GM19238 (cell line): ENCODE data around the gene PBX4.
"Not testable (repeated sequence)": the region's sequence is repeated elsewhere in the genome, so short reads cannot be mapped to it uniquely, and the experiment has no call there.

Source experiments
- DNase-seq: peaks from one replicate; pipeline ENCODE4 v3.0.0; 2011; ENCODE audit warnings: low spot score; ENCODE audit not compliant: insufficient read length

PBX4 gene

DNA sequence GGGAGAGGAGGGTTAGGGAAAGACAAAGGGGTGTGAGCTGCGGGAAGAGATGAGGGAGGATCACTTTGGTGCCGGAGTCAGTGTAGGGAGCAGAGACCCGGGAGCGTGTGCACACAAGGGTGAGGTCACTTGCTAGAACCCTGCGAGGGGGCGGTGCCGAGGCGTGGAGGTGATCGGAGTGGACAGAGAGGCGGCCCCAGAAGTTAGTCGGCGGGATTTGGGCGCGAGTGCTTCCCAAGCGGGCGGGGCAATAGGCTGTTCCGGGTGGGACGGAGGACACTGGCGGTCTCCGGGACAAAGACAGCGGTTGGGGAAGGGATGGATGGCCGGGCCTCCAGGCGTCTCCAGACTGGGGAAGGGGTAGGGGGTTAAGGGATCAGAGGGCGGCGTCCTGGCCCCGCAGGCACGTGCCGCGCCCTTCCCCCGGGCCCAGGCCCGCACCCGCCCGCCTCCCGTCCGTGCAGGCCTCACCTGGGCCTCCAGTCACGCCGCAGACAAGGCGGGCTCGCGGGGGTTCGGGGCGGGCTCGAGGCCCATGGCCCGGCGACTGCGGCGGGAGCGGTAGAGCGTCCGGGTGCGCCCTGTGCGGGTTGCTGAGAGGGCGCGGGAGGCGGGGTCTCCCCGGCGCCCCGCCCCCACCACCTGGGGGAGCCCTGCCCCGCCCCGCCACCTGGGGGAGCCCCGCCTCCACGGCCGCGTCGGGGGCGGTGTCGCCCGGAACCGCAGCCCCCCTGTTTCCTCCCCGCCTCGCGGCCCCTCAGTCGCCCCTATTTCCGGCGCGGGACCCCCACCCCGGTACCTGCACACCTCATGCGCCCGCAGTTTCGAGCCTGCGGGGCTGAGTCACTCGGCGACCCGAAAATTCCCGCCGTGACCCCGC is 9.4 kb upstream of the PBX4 start, which contains the start of gene LPAR2:
Gene LPAR2, minus strand, starts transcription at position 600 of the 880 bp plus-strand sequence. CDS start 945 bp downstream, outside the sequence.
- DNase-seq: peak; percentile 93

DNA sequence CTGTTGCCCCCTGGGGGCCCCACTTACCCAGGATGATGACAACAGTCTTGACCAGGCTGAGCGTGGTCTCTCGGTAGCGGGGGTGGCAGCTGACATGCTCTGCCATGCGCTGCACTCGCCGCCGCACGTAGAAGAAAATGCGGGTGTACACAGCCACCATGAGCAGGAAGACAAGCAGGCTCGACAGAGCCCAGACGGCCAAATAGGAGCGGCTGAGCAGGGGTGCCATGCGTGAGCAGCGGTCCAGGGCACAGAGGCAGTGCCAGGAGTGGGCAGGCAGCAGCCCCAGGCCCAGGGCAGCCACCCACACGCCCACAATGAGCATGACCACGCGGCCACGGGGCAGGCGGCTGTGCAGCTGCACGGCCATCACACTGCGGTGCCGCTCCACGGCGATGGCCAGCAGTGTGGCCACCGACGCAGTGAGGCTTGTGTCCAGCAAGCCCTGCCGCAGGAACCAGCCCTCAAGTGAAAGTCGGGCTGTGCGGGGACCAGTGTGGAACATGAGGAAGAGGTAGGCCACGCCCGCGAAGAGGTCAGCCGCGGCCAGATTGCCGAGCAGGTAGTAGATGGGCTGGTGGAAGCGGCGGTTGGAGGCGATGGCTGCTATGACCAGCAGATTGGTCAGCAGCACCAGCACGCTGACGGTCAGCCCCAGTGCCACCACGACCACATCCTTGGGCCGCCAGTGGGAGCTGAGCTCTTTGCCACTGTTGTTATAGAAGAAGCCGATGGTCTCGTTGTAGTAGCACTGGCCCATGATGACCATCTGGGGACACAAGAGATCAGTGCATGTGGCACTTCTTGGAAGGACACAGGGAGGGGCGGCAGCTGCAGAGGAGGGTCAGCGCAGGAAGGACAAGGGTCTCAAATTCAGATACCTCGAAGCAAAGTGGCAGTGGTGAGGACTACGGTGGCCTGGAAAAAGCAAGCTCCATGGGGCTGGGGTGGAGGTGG is 8.3 kb upstream of the PBX4 start:
- DNase-seq: no peak

- DNase-seq: no peak
Measured at GRCh38 chr19:19624032-19624570, 5.6 kb upstream of the PBX4 start.

- DNase-seq: no peak
Measured at GRCh38 chr19:19623383-19623782, 4.9 kb upstream of the PBX4 start.

GRCh38 chr19:19619849-19620210 is 1.3 kb upstream of the PBX4 start:
- no peak for DNase-seq

GRCh38 chr19:19619181-19619848 is 828 bp upstream of the PBX4 start:
- DNase-seq: no peak

GRCh38 chr19:19615086-19615485 is 3.4 kb downstream of the PBX4 start:
- DNase-seq: no peak

DNA sequence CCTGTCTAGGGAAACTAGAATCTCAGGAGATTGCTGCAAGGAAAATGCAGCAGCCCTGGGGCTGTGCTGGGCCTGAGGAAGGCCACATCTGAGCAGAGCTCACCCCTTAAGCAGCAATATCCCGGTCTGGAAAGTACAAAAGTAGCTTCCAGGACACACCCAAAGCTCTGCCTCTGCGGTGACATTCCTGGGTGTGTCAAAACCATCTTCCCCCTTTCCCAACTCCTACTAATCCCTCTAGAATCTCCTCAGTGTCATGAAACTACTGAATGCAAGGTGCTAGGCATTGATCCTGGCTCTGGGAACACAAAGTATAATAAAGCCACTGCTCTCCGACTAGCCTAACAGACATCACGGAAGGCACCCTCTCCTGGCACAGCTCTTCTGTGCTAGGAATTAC is 5.0 kb downstream of the PBX4 start:
- DNase-seq: no peak

DNA sequence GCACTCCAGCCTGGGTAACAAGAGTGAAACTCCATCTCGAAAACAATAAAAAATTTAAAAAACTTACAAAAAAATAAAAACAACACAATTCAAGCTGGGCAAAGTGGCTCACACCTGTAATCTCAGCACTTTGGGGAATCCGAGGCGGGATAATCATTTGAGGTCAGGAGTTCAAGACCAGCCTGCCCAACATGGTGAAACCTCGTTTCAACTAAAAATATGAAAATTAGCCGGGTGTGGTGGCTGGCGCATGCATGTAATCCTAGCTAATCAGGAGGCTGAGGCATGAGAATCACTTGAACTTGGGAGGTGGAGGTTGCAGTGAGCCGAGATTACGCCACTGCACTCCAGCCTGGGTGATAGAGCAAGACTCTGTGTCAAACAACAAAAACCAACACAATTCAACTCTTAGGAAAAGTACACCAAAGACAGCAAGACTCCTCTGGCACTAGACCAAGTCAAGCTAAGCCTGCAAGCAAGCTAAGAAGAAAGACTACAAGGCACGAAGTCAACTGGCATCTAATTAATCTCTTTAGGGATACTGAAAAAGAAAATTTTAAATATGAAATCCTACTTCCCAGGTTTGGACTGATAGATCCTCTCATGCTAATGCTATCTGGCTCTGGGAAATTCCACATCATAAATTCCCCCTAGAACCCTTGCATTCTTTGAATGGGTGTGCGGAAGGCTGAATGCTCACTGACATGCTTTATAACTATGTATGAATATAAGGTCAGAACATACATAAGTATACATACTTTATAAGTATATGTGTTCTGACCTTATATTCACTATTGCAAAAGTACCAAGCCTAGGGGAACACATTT is 7.9 kb downstream of the PBX4 start:
- DNase-seq: no peak

GRCh38 chr19:19606686-19607085 is 11.8 kb downstream of the PBX4 start:
- DNase-seq: not testable (repeated sequence)

- DNase-seq: no peak
Measured at GRCh38 chr19:19606021-19606420, 12.5 kb downstream of the PBX4 start.

GRCh38 chr19:19602713-19603324 is 15.7 kb downstream of the PBX4 start:
- no peak for DNase-seq

DNA sequence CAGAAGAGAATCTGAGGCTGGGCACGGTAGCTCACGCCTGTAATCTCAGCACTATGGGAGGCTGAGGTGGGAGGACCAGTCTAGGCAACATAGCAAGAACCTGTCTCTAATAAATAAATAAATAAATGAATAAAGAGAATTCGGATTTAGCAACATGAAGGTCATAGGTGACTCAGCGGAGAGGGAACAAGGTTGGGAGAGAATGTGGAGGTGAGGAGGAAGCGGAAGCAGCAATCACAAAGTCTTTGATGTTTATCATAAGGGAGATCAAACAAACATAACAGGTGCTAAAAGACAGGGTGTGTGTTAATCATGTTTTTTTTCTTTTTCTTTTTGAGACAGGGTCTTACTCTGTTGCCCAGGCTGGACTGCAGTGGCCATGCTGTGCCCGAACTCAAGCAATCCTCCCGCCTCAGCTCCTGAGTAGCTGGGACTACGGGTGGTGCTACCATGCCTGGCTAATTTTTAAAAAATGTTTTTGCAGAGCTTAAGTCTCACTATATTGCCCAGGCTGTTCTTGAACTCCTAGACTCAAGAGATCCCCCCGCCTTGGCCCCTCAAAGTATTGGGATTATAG is 16.3 kb downstream of the PBX4 start:
- DNase-seq: no peak

DNA sequence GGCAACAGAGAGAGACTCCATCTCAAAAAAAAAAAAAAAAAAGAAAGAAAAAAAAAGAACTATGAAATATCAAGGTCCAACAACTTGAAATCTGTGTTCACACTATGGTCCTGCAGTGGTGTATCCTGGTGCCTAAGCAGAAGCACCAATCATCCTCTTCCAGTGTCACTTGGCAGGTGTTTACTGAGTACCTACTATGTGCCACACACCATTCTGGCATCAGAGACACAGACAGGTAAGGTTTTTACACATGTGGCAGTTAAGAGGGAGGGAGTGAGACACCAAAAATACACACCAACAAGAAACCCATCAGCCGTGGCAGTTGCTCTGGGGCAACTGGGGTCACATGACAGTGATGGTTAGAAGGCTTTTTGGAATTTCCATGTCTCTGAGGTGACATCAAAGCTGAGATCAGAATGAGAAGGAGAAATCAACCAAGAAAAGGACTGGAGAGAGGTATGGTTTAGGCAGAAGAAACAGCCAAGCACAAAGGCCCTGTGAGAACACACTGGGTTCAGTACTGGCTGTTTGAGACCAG is 17.6 kb downstream of the PBX4 start:
- DNase-seq: no peak

GRCh38 chr19:19598728-19599451 is 19.6 kb downstream of the PBX4 start:
- not testable (repeated sequence) for DNase-seq

DNA sequence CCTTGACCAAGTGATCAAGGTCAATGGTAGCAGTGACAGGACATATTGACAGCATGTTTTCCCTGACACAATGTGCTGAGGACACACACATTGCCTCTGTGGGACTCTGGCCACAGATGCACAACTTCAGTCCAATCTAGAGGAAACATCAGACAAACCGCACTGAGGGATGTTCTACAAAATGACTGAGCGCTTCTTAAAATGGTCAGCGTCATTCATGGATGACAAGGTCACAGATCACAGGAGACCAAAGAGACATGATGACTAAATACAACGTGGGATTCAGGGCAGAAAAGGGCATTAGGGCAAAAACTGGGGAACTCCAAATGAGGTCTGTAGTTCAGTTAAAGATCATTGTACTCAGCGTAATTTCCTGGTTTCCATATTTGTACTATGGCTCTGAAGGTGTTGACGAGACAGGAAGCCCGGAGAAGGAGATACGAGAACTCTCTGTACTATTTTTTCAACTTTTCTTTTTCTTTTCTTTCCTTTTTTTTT is 20.6 kb downstream of the PBX4 start:
- DNase-seq: no peak

GRCh38 chr19:19595171-19595701 is 23.3 kb downstream of the PBX4 start:
- no peak for DNase-seq

GRCh38 chr19:19594381-19594780 is 24.1 kb downstream of the PBX4 start:
- DNase-seq: no peak
